NCI-H2227 treated with DMSO at 0.1 percent for 48 hours (cell line): ENCODE measurements around the gene SLC6A17.
A peak's percentile ranks its signal among the peaks of the same experiment; 100 is the strongest.

Experiments used
- DNase-seq: peaks from one replicate; lab custom pipeline; 2025; lab: John Stamatoyannopoulos, UW

The SLC6A17 gene

DNA sequence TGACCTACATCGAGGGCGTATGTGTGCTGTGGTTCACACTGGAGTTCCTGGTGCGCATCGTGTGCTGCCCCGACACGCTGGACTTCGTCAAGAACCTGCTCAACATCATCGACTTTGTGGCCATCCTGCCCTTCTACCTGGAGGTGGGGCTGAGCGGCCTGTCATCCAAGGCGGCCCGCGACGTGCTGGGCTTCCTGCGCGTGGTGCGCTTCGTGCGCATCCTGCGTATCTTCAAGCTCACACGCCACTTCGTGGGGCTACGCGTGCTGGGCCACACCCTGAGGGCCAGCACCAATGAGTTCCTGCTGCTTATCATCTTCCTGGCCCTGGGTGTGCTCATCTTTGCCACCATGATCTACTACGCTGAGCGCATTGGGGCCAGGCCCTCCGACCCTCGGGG is 72.8 kb downstream of the SLC6A17 start:
- no peak for DNase-seq

DNA sequence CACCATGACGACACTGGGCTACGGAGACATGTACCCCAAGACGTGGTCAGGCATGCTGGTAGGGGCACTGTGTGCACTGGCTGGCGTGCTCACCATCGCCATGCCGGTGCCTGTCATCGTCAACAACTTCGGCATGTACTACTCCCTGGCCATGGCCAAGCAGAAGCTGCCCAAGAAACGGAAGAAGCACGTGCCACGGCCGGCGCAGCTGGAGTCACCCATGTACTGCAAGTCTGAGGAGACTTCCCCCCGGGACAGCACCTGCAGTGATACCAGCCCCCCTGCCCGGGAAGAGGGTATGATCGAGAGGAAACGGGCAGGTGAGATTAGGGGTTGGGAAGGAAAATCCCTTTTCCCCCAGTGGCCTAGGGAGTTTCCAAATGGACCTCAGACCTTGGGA is 73.3 kb downstream of the SLC6A17 start:
- DNase-seq: no peak

DNA sequence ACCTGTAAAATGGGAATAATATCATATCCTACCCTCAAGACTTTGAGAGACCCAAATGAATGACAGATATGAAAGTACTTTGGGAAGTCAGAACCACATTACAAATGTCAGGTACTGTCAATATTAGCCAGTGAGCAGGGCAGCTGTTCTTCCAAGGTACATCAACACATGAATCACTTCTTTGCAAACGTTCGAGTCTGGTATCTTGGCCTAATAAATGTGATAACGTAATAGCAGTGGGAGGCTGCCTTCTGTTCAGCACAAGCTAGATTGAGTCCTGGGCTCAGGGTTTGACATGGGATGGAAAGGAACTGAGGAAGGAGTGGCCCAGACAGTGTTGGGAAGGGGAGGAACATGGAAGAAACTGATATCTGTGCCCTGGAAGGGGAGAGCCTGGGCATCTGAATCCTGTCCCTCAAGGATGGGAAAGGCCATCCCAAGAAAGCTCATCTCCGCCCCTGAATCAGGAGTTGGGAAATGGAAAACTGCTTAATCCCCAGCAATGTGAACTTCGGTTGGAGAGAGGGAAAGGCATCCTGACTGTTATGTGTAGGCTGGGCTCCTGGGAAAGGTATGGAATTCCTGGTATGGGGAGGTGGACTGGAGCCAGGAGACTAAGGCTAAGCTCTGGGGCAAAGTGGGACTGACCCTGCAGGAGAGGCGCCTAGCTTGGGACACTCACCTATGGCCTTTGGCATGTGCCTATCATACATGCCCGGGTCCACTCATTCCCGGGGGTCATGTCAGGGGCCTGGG is 74.1 kb downstream of the SLC6A17 start:
- DNase-seq: no peak

GRCh38 chr1:110225212-110225611 is 74.9 kb downstream of the SLC6A17 start:
- DNase-seq: no peak

GRCh38 chr1:110225756-110226404 is 75.6 kb downstream of the SLC6A17 start:
- no peak for DNase-seq

- DNase-seq: no peak
These were observed 77.5 kb downstream of the SLC6A17 start for GRCh38 chr1:110227774-110228173.

DNA sequence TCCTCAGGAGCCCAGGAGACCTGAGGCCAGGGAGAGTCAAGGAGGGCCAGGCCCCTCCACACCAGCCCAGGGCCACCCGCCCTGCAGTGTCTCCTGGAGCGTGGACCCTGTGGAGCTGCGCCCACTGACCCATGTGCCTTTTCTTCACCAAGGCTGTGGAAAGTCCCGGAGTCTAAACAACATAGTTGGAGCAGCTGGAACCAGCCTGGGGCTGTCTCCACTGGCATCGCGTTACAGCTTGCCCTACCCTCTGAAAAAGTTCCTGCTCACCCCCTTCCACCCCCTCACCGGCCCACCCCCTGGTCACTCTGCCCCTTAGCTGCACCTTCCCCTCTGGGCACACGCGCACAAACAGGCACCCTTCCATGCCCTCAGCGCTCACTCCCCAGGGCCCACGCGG is 78.1 kb downstream of the SLC6A17 start:
- DNase-seq: no peak

- no peak for DNase-seq
These were observed 78.6 kb downstream of the SLC6A17 start for GRCh38 chr1:110228869-110229268.

DNA sequence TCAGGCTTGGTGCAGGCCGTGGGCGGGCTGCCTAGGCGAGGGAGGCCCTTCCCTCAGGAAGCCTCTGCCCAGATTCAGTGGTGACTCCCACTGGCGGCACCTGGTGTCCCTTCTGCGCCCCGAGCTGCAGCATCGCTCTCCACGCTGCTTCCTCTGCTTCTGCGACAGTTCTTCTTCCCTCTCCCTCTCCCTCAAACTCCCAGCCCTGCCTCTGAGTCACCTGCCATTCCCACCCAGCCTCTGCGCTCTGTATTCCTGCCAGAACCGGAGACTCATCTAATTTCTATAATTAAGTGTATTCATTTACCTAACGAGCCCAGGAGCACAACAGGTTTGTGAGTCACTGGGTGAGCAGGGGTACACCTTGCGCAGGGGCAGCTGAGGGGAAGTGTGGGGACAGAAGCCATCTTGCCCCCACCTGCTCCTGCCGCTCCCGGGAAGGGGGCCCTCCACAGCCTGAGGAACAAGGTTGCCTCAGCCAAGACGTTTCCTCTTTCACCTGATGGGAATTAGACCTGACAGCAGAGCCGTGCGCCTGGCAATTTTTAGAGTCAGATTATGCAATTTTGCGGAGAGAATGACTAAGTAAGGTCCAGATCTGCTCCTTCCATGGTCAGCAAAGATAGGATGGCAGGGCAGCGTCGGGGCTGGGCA is 79.2 kb downstream of the SLC6A17 start:
- no peak for DNase-seq

DNA sequence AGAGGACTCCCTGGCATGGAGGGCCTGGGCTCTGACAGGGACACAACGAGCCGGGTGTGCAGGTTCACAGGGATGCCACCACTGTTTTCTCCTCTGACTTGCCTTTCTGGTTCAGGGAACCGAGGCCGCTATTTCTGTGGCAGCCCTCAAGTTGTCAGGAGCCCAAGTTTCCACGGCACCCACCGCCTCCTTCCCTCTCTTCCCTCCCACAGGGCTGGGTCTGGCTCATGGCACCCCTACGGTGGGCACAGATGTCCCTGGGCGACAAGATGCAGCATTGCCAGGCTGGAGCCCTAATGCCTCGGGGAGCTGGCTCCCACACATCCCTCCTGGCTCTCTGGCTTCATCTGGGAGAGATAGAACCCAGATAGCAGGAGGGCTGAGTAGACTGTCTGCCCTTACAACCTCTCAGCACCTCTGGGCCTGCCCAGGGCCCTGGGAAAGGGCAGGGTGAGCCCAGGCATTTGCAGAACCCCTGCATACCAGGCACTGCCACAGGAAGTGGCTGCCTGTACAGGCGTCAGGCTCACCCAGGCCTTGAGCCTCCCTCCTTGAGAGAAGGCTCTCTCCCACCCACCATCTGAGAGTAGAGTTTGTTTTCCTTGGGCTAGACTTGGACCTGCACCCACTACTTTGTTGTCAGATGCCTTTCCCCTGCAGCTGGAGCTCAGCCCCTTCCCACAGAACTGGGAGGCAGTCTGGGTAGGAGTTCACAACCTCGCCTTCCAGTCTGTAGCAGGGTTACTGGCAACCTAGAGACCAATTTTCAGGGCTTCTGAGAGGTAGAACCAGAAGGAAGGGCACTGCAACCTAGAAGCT is 80.3 kb downstream of the SLC6A17 start:
- DNase-seq: no peak

- DNase-seq: no peak
These were observed 83.6 kb downstream of the SLC6A17 start for GRCh38 chr1:110233861-110234260.

GRCh38 chr1:110234691-110235090 is 84.4 kb downstream of the SLC6A17 start:
- DNase-seq: no peak

- DNase-seq: peak; percentile 29
These were observed 85.0 kb downstream of the SLC6A17 start for GRCh38 chr1:110235181-110235833.

DNA sequence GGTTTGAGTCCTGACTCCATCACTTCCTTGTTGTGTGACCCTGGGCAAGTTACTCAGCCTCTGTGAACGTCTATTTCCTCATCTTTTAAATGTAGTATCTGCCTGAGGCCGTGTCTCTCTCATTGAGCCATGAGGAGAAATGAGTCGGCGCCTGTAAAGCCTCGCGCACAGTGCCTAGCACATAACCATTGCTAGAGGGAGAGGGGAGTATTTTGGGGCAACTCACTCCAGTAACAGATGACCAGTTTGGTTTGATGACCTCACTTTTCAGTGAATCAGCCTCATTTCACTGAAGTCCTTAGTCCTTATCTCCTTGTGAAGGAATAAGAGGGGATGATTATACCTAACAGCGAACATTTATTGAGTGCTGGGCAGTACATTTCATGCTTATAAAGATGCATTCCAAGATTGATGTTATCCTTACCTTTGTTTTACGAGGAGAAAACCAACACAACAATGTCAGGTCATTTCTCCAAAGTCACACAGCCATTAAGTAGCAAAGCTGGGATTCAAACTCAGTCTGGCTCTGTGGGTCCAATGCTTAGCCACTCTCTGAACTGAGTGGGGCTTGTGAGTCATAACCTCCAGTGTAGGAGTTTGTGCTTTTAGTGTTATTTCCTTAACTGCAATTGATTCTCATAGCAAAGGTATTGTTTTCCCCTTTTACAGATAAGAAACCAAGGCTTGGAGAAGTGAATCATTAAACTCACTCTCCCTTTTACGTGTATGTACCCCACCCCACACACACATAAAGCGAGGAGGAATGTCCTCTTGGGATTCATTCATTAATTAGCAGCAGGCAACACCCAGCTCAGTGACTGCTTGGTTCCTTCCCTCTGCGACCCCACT is 85.8 kb downstream of the SLC6A17 start:
- no peak for DNase-seq

DNA sequence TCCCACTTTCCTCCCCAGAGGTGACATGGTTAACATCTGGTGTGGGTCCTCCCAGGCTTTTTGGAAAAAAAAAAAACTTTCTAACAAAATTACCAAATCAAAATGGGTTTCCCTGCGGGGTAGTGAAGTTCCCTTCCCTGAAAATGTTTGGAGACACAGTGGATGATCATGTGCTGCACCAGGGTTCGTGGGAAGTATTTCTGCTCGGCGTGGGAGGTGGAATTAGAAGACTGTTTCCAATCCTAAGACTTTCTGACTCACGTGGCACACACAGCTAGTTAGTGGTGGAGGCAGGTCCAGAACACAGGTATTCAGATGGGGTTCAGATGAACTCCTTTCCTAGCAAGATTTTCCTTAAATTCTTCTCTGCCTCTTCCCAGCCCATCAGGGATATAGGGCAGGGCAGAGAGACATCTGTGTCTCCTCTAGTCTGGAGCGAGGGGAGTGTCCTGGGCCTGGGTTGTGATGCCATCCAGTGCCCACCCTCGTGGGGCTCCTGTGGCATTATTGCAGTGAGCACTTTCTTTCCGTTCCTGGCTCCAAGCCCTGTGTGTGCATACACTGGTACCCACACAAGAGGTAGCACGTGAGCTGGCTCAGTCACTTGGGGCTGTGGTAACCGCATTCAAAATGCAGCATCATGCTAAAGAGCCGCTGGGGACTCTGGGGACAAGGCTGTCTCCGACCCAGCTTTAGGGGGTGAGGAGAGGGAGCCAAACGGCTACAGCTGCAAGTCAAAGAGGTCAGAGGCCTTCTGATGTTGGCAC is 87.3 kb downstream of the SLC6A17 start:
- no peak for DNase-seq

DNA sequence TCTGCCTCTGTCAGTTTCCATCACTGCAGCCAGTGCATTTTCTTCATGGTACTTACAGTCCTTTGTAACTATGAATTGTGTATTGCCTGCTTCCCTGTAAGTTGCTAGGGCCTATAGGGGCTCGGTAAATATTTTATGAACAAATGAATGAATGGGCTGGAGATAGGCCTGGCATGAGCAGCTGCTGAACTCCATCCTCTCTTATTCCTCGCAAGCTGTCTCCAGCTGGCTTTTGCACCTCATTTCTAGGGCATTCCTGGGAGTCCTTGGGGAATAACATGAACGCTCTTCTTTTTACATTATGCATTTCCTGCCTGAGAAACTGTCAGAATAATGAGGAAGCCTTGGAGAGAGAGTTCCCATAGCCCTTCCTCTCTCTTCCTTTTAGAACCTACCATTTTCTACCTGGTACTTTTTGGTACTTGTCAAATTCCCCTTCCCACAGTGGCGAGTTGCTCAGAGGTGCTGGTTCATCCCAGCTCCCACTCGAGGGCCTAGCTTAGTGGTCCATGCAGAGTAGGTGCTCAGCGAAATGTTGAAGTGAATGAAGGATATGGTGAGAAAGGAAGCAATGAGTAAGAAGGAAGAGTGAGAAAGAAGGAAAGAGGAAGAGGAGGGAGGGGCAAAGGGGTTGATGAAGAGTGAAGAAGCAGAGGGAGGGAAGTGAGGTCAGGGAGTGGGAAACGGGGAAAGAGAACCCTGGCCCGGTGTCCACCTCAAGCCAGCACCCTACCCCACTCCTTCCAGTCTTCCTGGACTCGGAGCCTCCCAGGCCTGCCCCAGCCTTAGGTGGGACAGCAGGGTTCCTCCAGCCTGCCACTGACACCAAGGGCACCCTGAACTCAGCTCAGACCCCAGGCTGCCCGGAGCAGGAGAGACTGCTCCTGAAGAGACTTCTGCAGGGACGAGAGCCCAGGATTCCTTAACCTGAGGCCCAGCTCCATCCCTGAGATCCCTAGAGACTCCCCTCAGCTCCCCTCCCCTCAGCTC is 89.4 kb downstream of the SLC6A17 start:
- DNase-seq: no peak

DNA sequence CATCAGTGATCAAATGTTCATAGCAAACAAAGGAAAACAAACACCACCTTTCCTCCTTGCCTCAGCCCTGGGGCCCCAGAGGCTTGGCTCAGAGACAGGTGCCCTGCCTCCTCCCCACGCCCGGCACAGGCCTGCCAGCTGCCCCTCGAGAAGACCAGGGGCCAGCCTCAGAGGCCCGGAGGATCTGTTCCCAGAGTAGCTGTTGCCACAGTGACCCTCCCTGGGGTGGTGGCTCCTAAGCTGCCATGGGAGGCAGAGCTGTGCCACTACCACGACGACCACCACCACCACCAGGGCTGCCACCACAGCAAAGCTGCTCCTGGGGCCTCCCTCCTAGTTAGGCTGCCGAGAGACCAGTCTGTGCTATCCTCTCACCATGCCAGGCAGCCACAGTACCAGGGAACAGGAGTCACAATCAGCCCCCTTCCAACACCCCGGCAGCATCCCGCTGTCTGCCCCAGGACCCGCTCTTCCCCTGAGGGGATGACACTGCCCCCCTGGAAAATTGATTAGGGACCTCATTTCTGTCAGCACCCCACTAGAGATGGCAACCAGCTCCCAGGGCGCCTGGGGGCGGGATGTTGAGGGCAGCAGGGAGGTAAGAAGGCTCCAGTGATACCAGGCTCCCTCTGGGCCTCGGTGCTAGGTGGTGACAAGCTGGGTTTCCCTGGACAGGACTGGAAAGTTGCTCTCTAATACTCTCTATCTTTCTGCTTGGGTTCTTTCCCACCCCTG is 90.3 kb downstream of the SLC6A17 start:
- DNase-seq: no peak

DNA sequence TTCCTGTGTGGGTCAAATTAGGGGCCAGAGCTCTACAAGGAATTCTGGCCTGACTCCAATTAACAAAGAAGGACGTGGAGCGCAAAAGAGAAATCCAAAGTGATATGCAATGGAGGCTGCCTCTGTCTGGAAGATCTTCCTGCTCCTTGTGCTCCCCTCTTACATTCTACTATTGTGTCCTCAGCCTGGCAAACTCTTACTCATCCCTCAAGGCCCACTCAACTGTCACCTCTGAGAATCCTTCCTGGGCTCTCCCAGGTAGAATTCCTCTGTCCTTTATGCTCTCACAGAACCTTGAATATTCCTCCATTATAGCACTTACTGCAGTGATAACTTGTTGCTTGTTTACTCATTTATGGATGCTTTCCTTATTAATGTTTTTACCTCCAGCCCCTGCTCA is 91.2 kb downstream of the SLC6A17 start:
- DNase-seq: no peak
